K562 (cell line): ENCODE results near the gene ALKBH3. TPM values are rescaled to one million over a fixed set of nuclear protein-coding genes. Genes with fewer than 3 reads are reported as not detected.

Experiments used
- ATAC-seq: fragments of 200-7000 bp; cut with Tn5 transposase; 3 replicates; pipeline ENCODE4 v1.9.1; 2020; ENCODE audit warnings: moderate library complexity
- BruUV-seq: library from RNA; stranded (reverse); fragments of 400-500 nt; replicated peaks from 2 replicates; lab custom pipeline; 2021; lab: Mats Ljungman, UMichigan
- CTCF ChIA-PET: fragments of 300-600 bp; formaldehyde crosslinking; extraction: SDS; loops from one replicate; lab custom pipeline; 2021; ENCODE audit warnings: low intra/inter-chr PET ratio; lab: Yijun Ruan, JAX
- POLR2A ChIA-PET: fragments of 300-600, 350-650 bp; sonication (Branson Sonifier 250); formaldehyde crosslinking; extraction: SDS; loops from one replicate; lab custom pipeline; 2021; ENCODE audit warnings: antibody characterized with exemption, inconsistent platforms; lab: Yijun Ruan, JAX
- DNase-seq, 4 experiments: peaks; one replicate each; pipeline versions ENCODE4 v3.0.0 to v3.0.0-alpha.2; 2011 to 2018; ENCODE audit warnings: low spot score in 3 of 4, mixed read lengths in 3 of 4; ENCODE audit errors: extremely low read depth in 1 of 4
- FAIRE-seq: peaks from 2 replicates; lab custom pipeline; 2011; peaks lifted over from hg19 to GRCh38; lab: Jason Lieb, UNC
- H2AFZ ChIP-seq: 2 replicates; pipeline ENCODE4 v1.6.0; 2011; ENCODE audit warnings: low read depth, low read length, control low read depth, inconsistent platforms
- H3K27ac ChIP-seq: fragments of 200-600 bp; 3 replicates; pipeline ENCODE4 v1.8.0; 2011; ENCODE audit warnings: low read depth, mild to moderate bottlenecking, control low read depth, inconsistent platforms, low read length, moderate library complexity, mixed read lengths; ENCODE audit errors: extremely low read depth
- H3K27me3 ChIP-seq, 2 experiments: fragments of 300-600 bp in 1 of 2; 2 replicates in 1 of 2; 3 replicates in 1 of 2; pipeline versions ENCODE4 v1.6.0 to v1.8.0; 2011; ENCODE audit warnings: inconsistent platforms in 2 of 2, low read length in 2 of 2, mild to moderate bottlenecking in 1 of 2, mixed read lengths in 1 of 2, moderate library complexity in 1 of 2; ENCODE audit not compliant: control insufficient read depth in 2 of 2, insufficient read depth in 2 of 2
- H3K36me3 ChIP-seq: fragments of 300-600 bp; 3 replicates; pipeline ENCODE4 v1.8.0; 2011; ENCODE audit warnings: mild to moderate bottlenecking, low read length, inconsistent platforms; ENCODE audit not compliant: control insufficient read depth, insufficient read depth
- H3K4me1 ChIP-seq, 2 experiments: fragments of 200-600 bp in 1 of 2; replicated peaks in 1 of 2; 2 replicates in 1 of 2; 3 replicates in 1 of 2; pipeline versions ENCODE4 v1.5.1 to v1.8.0; 2011; ENCODE audit warnings: inconsistent platforms in 2 of 2, low read length in 2 of 2, mild to moderate bottlenecking in 1 of 2, mixed read lengths in 1 of 2, moderate library complexity in 1 of 2; ENCODE audit not compliant: control insufficient read depth in 2 of 2, insufficient read depth in 2 of 2
- H3K4me2 ChIP-seq: 2 replicates; pipeline ENCODE4 v1.6.1; 2011; ENCODE audit warnings: low read length, control low read depth, inconsistent platforms, mixed read lengths; ENCODE audit not compliant: insufficient read depth
- H3K4me3 ChIP-seq: fragments of 200-600 bp; sonication (generic), shearing (Covaris generic); 2 replicates; pipeline ENCODE4 v1.5.1; 2016; ENCODE audit warnings: control low read depth, inconsistent platforms
- H3K79me2 ChIP-seq: fragments of 200-600 bp; 3 replicates; pipeline ENCODE4 v1.8.0; 2011; ENCODE audit warnings: low read length, inconsistent platforms; ENCODE audit not compliant: control insufficient read depth, insufficient read depth
- H3K9ac ChIP-seq, 2 experiments: 2 replicates each; pipeline versions ENCODE4 v1.6.0 to v1.6.1; 2011; ENCODE audit warnings: low read depth in 2 of 2, low read length in 2 of 2, control low read depth in 1 of 2, inconsistent platforms in 1 of 2, mild to moderate bottlenecking in 1 of 2, mixed read lengths in 1 of 2; ENCODE audit not compliant: insufficient read depth in 1 of 2
- H3K9me1 ChIP-seq: one replicate; pipeline ENCODE4 v1.6.0; 2011; ENCODE audit warnings: inconsistent platforms, mild to moderate bottlenecking, low read length, moderate library complexity; ENCODE audit not compliant: control insufficient read depth, insufficient read depth
- H3K9me3 ChIP-seq: replicated peaks from 2 replicates; pipeline ENCODE4 v1.5.1; 2011; ENCODE audit warnings: low read depth, low read length, inconsistent platforms; ENCODE audit not compliant: control insufficient read depth, insufficient read depth
- H4K20me1 ChIP-seq: replicated peaks from 2 replicates; pipeline ENCODE4 v1.6.1; 2011; ENCODE audit warnings: low read length, inconsistent platforms, mixed read lengths; ENCODE audit not compliant: control insufficient read depth, insufficient read depth
- ATF2 ChIP-seq: sonication (generic); formaldehyde crosslinking; IDR thresholded peaks from 2 replicates; pipeline ENCODE4 v1.8.1; 2022; ENCODE audit warnings: missing genetic modification reagents
- DPF2 ChIP-seq: fragments of 450-650 bp; IDR thresholded peaks from 2 replicates; pipeline ENCODE4 v1.6.1; 2016
- ELF1 ChIP-seq: fragments of 200-800 bp; sonication (Bioruptor generic); IDR thresholded peaks from 2 replicates; pipeline ENCODE4 v1.6.1; 2016; ENCODE audit warnings: missing genetic modification characterization, missing compliant biosample characterization
- HMBOX1 ChIP-seq: sonication (generic); IDR thresholded peaks from 2 replicates; pipeline ENCODE4 v1.6.1; 2016
- MCM2 ChIP-seq: fragments of 450-650 bp; IDR thresholded peaks from 2 replicates; pipeline ENCODE4 v1.6.1; 2017; ENCODE audit warnings: low read depth, mild to moderate bottlenecking
- SREBF2 ChIP-seq: sonication (generic); formaldehyde crosslinking; IDR thresholded peaks from 2 replicates; pipeline ENCODE4 v1.4.0; 2020; ENCODE audit warnings: mild to moderate bottlenecking, missing genetic modification reagents
- TCF15 ChIP-seq: fragments of 250-450 bp; sonication (Bioruptor Pico); IDR thresholded peaks from 2 replicates; pipeline ENCODE4 v1.8.0; 2022; ENCODE audit warnings: moderate library complexity, mild to moderate bottlenecking, inconsistent platforms
- TRIM24 ChIP-seq, 2 experiments: fragments of 450-650 bp; IDR thresholded peaks; 2 replicates each; pipeline ENCODE4 v1.6.1; 2016
- ZFP36 ChIP-seq: fragments of 150-350 bp; IDR thresholded peaks from 2 replicates; pipeline ENCODE4 v1.6.1; 2018; ENCODE audit warnings: low read length, low read depth; ENCODE audit not compliant: partially characterized antibody
- WGBS: fragments of 100-300 bp; shearing (Covaris generic); methylation state at CpG from one replicate; pipeline ENCODE4 v1.1.6; 2016; ENCODE audit warnings: low coverage, mixed read lengths; ENCODE audit not compliant: insufficient coverage; ENCODE audit errors: missing lambda C conversion rate; 5-methylcytosine and 5-hydroxymethylcytosine counted together
- in situ Hi-C: fragments of 300-500 bp; cut with MboI; formaldehyde crosslinking; loops from 4 replicates; pipeline ENCODE4 v1.15.0; 2018; ENCODE audit warnings: inconsistent platforms, mixed read lengths
- intact Hi-C: fragments of 100-400 bp; cut with micrococcal nuclease; formaldehyde crosslinking; loops from 2 replicates; pipeline ENCODE4 v1.14.2; 2022
- polyA plus RNA-seq, 8 experiments: library from polyadenylated mRNA; depleted of rRNA in 4 of 8; stranded (reverse) in 5 of 8; unstranded in 3 of 8; fragments of >200 nt; fragmentation: Nextera tagmentation in 2 of 8; fragmentation: Illumina TruSeq in 1 of 8; extraction: Ambion mirVana in 2 of 8; extraction: Trizol in 1 of 8; gene quantifications; 2 replicates each; pipeline versions ENCODE4 v1.2.1 to v1.2.3, GENCODE V29; 2011 to 2014; ENCODE audit warnings: inconsistent platforms in 1 of 8, missing spikeins in 1 of 8
- total RNA-seq, 7 experiments: library from RNA; depleted of rRNA in 6 of 7; stranded (reverse); fragments of >200 nt in 6 of 7; fragmentation: Illumina TruSeq in 2 of 7; extraction: Trizol in 2 of 7; gene quantifications; 2 replicates each; pipeline versions ENCODE4 v1.2.1 to v1.2.3, GENCODE V29; 2011 to 2021; ENCODE audit warnings: low replicate concordance in 1 of 7
- TF ChIP-seq, protein P1 (sequence below): fragments of 250-450 bp; sonication (Bioruptor Pico); IDR thresholded peaks from 2 replicates; pipeline ENCODE4 v1.4.0; 2020; ENCODE audit warnings: mild to moderate bottlenecking, moderate library complexity

Gene ALKBH3
- total and polyA plus RNA-seq, 9 of the 15 experiments (the other 6 are each of a cell fraction or from before 2014, with no cell fraction given) = 16.0 to 49.9 (median 36.5) TPM

DNA sequence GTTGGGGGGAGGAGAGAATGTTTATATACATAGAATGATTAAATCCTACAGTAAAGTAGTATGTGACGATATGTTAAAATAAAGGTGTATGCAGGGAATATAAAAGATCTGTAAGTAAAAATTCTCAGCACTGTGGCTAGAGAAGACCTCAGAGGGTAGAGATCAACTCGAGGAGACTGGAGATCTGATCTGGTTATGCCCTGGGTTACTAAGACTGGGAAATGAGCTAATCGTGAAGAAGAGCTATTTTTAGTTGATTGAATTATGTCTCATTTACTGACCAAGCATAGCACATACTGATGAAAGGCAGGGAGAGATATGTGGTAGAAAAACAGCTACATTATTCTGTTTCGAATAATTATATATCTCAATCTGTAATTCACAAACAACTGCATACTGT, 42.8 kb upstream of the ALKBH3 start:
- Histone ChIP-seq H3K4me2 (no peak overlapping the region), H3K27me3 (no peaks in the 10 kb centered on the region; a peak in 1 of 5 replicates), H3K9me1 (no peaks in the 10 kb centered on the region), H3K9me3 (no peaks in the 10 kb centered on the region), H3K27ac (no peak overlapping the region), H3K4me1 (no peaks in the 10 kb centered on the region), H4K20me1 (no peaks in the 10 kb centered on the region), H2AFZ (no peak overlapping the region), H3K9ac (no peak overlapping the region), H3K36me3 (no peaks in the 10 kb centered on the region), H3K79me2 (no peaks in the 10 kb centered on the region), H3K4me3 (no peak overlapping the region)
- BruUV-seq = no TSS peak
- intact Hi-C loops = no loop called here
- ATAC-seq (no peak), DNase-seq (no peak), FAIRE-seq (no peak)
- no peak for TF ChIP-seq TRIM24 (IDR thresholded peaks at IDR 0.05)
- peak; percentile 23; the same call in 1 of the 2 replicates for TF ChIP-seq HMBOX1
- CTCF ChIA-PET = no interaction called here
- in situ Hi-C loops = no loop called here
- POLR2A ChIA-PET = interaction anchor here (1.0 kb wide), 1 partner anchor 12 kb away, joined by 3 read pairs; no protein-coding TSS in a partner anchor
- WGBS = 16% methylated on average over 4 of the region's 4 CpGs

DNA sequence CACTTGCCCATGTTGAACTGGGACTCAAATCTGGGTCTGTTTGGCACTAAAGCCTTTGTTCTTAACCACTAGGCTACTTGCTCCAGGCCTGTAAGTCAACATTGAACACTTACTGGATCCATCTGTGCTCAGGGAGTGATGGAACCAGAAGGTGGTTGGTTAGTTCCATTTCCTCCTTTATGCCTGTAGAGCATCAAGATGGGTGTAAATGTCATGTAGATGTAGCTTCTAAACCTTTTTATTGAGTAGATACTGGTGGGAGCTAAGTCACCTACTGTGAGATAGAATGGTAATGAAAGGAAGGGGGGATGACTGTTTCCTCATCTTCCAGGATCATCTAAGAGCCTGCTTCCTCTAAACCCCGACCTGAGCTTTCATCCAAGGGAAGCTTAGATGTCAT, 38.6 kb upstream of the ALKBH3 start:
- H3K36me3 ChIP-seq = no peaks in the 10 kb centered on the region
- POLR2A ChIA-PET = interaction anchor here (0.8 kb wide), 1 partner anchor 29 kb away, joined by 3 read pairs; no protein-coding TSS in a partner anchor
- H3K79me2 ChIP-seq = no peaks in the 10 kb centered on the region

More for the DNA sequence above, 38.6 kb upstream of the ALKBH3 start:
- FAIRE-seq (no peak), ATAC-seq (no peak), DNase-seq (no peak)
- TF ChIP-seq ATF2 (no peak), ZFP36 (no peak), SREBF2 (CRISPR knock-in tag) (no peak), ELF1 (no peak), TCF15 (CRISPR knock-in tag) (no peak), MCM2 (no peak), DPF2 (no peak)
- TF ChIP-seq, protein P1, sequence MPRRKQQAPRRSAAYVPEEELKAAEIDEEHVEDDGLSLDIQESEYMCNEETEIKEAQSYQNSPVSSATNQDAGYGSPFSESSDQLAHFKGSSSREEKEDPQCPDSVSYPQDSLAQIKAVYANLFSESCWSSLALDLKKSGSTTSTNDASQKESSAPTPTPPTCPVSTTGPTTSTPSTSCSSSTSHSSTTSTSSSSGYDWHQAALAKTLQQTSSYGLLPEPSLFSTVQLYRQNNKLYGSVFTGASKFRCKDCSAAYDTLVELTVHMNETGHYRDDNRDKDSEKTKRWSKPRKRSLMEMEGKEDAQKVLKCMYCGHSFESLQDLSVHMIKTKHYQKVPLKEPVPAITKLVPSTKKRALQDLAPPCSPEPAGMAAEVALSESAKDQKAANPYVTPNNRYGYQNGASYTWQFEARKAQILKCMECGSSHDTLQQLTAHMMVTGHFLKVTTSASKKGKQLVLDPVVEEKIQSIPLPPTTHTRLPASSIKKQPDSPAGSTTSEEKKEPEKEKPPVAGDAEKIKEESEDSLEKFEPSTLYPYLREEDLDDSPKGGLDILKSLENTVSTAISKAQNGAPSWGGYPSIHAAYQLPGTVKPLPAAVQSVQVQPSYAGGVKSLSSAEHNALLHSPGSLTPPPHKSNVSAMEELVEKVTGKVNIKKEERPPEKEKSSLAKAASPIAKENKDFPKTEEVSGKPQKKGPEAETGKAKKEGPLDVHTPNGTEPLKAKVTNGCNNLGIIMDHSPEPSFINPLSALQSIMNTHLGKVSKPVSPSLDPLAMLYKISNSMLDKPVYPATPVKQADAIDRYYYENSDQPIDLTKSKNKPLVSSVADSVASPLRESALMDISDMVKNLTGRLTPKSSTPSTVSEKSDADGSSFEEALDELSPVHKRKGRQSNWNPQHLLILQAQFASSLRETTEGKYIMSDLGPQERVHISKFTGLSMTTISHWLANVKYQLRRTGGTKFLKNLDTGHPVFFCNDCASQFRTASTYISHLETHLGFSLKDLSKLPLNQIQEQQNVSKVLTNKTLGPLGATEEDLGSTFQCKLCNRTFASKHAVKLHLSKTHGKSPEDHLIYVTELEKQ (CRISPR knock-in tag) = no peak
- Histone ChIP-seq H3K9ac (no peak overlapping the region), H3K9me3 (no peaks in the 10 kb centered on the region), H3K27me3 (no peaks in the 10 kb centered on the region; a peak in 1 of 5 replicates), H3K4me1 (no peaks in the 10 kb centered on the region), H3K4me3 (no peak overlapping the region), H3K4me2 (no peak overlapping the region), H3K27ac (no peak overlapping the region), H2AFZ (no peak overlapping the region), H4K20me1 (no peaks in the 10 kb centered on the region), H3K9me1 (no peaks in the 10 kb centered on the region)
- 27% methylated on average over 1 of the region's 1 CpG for WGBS
- intact Hi-C loops = no loop called here
- no TSS peak for BruUV-seq
- CTCF ChIA-PET = no interaction called here
- in situ Hi-C loops = no loop called here
